HepG2 (cell line): ENCODE results near the gene ERCC2.

Experiments
- IRF2 ChIP-seq: IDR thresholded peaks from 2 replicates; pipeline ENCODE4 v1.6.1; 2018; ENCODE audit warnings: missing genetic modification reagents, missing compliant biosample characterization
- NCOA1 ChIP-seq: sonication (generic); formaldehyde crosslinking; IDR thresholded peaks from 2 replicates; pipeline ENCODE4 v1.9.0; 2021; ENCODE audit warnings: missing genetic modification reagents
- ZNF558 ChIP-seq: sonication (generic); formaldehyde crosslinking; IDR thresholded peaks from 2 replicates; pipeline ENCODE4 v1.9.0; 2022; ENCODE audit warnings: mild to moderate bottlenecking, missing genetic modification reagents, borderline replicate concordance

GRCh38 chr19:45364696-45365095 is 5.7 kb downstream of the ERCC2 start:
- TF ChIP-seq ZNF558 (CRISPR knock-in tag) (no peak), IRF2 (no peak), NCOA1 (CRISPR knock-in tag) (no peak)
